CD14-positive monocyte (primary cell): ENCODE measurements around the gene GLT8D1. TPM values are rescaled to one million over a fixed set of nuclear protein-coding genes. Genes with fewer than 3 reads are reported as not detected.
A peak's percentile ranks its signal among the peaks of the same experiment; 100 is the strongest.

ENCODE experiments used
- DNase-seq, 3 donors: peaks; one replicate each; pipeline ENCODE4 v3.0.0-alpha.2; 2011 to 2022
- H2AFZ ChIP-seq: 2 replicates; pipeline ENCODE4 v1.6.0; 2012; ENCODE audit warnings: mild to moderate bottlenecking, low read depth, low read length, inconsistent platforms; ENCODE audit not compliant: insufficient read depth, poor library complexity, severe bottlenecking
- H3K27ac ChIP-seq, 2 donors: 1 replicate in 1 of 2; 2 replicates in 1 of 2; pipeline ENCODE4 v1.5.1; 2012 to 2013; ENCODE audit warnings: low read length in 2 of 2, control low read depth in 1 of 2, inconsistent platforms in 1 of 2, low read depth in 1 of 2, mild to moderate bottlenecking in 1 of 2
- H3K27me3 ChIP-seq, 2 donors: one replicate each; pipeline versions ENCODE4 v1.6.0 to v1.6.1; 2011 to 2013; ENCODE audit warnings: low read length in 2 of 2; ENCODE audit not compliant: control insufficient read depth in 2 of 2, insufficient read depth in 2 of 2
- H3K36me3 ChIP-seq, 2 donors: replicated peaks in 1 of 2; 1 replicate in 1 of 2; 2 replicates in 1 of 2; pipeline versions ENCODE4 v1.5.1 to v1.6.1; 2012 to 2013; ENCODE audit warnings: low read length in 2 of 2, control low read depth in 1 of 2, inconsistent platforms in 1 of 2, mild to moderate bottlenecking in 1 of 2; ENCODE audit not compliant: insufficient read depth in 2 of 2, control insufficient read depth in 1 of 2
- H3K4me1 ChIP-seq, 2 donors: 1 replicate in 1 of 2; 2 replicates in 1 of 2; pipeline versions ENCODE4 v1.5.1 to v1.6.1; 2012 to 2013; ENCODE audit warnings: low read length in 2 of 2, control low read depth in 1 of 2, inconsistent platforms in 1 of 2, mild to moderate bottlenecking in 1 of 2, moderate library complexity in 1 of 2; ENCODE audit not compliant: insufficient read depth in 2 of 2, control insufficient read depth in 1 of 2
- H3K4me2 ChIP-seq: replicated peaks from 2 replicates; pipeline ENCODE3; 2012; ENCODE audit warnings: low read length, moderate library complexity, mild to moderate bottlenecking; ENCODE audit not compliant: poor library complexity, severe bottlenecking; ENCODE audit errors: extremely low read depth
- H3K4me3 ChIP-seq, 3 experiments: fragments of 200-600 bp in 1 of 3; sonication (generic) in 1 of 3; replicated peaks in 1 of 3; 1 replicate in 2 of 3; 2 replicates in 1 of 3; pipeline ENCODE4 v1.5.1; 2011 to 2013; ENCODE audit warnings: low read length in 3 of 3, mild to moderate bottlenecking in 3 of 3, control low read depth in 2 of 3, low read depth in 2 of 3, inconsistent platforms in 1 of 3, moderate library complexity in 1 of 3
- H3K79me2 ChIP-seq: 2 replicates; pipeline ENCODE4 v1.6.0; 2012; ENCODE audit warnings: mild to moderate bottlenecking, control low read depth, inconsistent platforms, low read length, moderate library complexity; ENCODE audit not compliant: insufficient read depth
- H3K9ac ChIP-seq: 2 replicates; pipeline ENCODE4 v1.6.0; 2017; ENCODE audit warnings: low read length, mild to moderate bottlenecking; ENCODE audit not compliant: insufficient read depth, poor library complexity, severe bottlenecking
- H3K9me3 ChIP-seq, 2 donors: replicated peaks in 1 of 2; 1 replicate in 1 of 2; 2 replicates in 1 of 2; pipeline versions ENCODE4 v1.5.1 to v1.6.1; 2012 to 2013; ENCODE audit warnings: low read length in 2 of 2, control low read depth in 1 of 2; ENCODE audit not compliant: control insufficient read depth in 1 of 2, insufficient read depth in 1 of 2
- H4K20me1 ChIP-seq: 2 replicates; pipeline ENCODE4 v1.6.0; 2012; ENCODE audit warnings: mild to moderate bottlenecking, low read length, control low read depth, moderate library complexity; ENCODE audit not compliant: insufficient read depth
- H3K27ac Mint-ChIP-seq, 7 donors: one replicate each; pipeline ENCODE4 v1.8.0; 2020; ENCODE audit warnings: mild to moderate bottlenecking in 7 of 7, mixed read lengths in 7 of 7, moderate library complexity in 6 of 7, inconsistent platforms in 2 of 7
- H3K27me3 Mint-ChIP-seq, 3 donors: one replicate each; pipeline ENCODE4 v1.8.0; 2021 to 2022; ENCODE audit warnings: low read depth in 3 of 3, mild to moderate bottlenecking in 3 of 3, mixed read lengths in 3 of 3, moderate library complexity in 3 of 3, inconsistent platforms in 1 of 3
- H3K36me3 Mint-ChIP-seq, 2 donors: one replicate each; pipeline ENCODE4 v1.8.0; 2020; ENCODE audit warnings: mixed read lengths in 2 of 2, inconsistent platforms in 1 of 2, mild to moderate bottlenecking in 1 of 2
- H3K4me1 Mint-ChIP-seq: one replicate; pipeline ENCODE4 v1.8.0; 2020; ENCODE audit warnings: mild to moderate bottlenecking, mixed read lengths
- H3K4me3 Mint-ChIP-seq, 2 donors: one replicate each; pipeline ENCODE4 v1.8.0; 2020; ENCODE audit warnings: mild to moderate bottlenecking in 2 of 2, mixed read lengths in 2 of 2, moderate library complexity in 1 of 2
- H3K9me3 Mint-ChIP-seq, 7 donors: one replicate each; pipeline ENCODE4 v1.8.0; 2020 to 2022; ENCODE audit warnings: mixed read lengths in 7 of 7, mild to moderate bottlenecking in 6 of 7, moderate library complexity in 6 of 7, inconsistent platforms in 2 of 7
- WGBS: methylation state at CpG from one replicate; pipeline ENCODE4 v1.1.5; 2013; ENCODE audit warnings: missing lambda C conversion rate; ENCODE audit not compliant: insufficient coverage; 5-methylcytosine and 5-hydroxymethylcytosine counted together
- intact Hi-C, 2 donors: fragments of 100-400 bp; cut with micrococcal nuclease; formaldehyde crosslinking; loops; one replicate each; pipeline versions ENCODE4 v1.15.0 to v1.15.1; 2023
- polyA plus RNA-seq, 3 donors: library from polyadenylated mRNA; depleted of rRNA in 1 of 3; unstranded in 2 of 3; stranded (reverse) in 1 of 3; fragments of 300-500 nt in 2 of 3; fragments of >200 nt in 1 of 3; fragmentation: Illumina TruSeq in 2 of 3; gene quantifications; 1 replicate in 2 of 3; 2 replicates in 1 of 3; pipeline ENCODE4 v1.2.3, GENCODE V29; 2012 to 2021
- TF ChIP-seq, protein P1 (sequence below): fragments of 200-600 bp; IDR thresholded peaks from one replicate; pipeline ENCODE4 v1.8.0; 2022; ENCODE audit warnings: antibody characterized with exemption, mild to moderate bottlenecking

The GLT8D1 gene
- polyA plus RNA-seq, 3 donors = 27.3 to 34.8 (median 34.8) TPM

GRCh38 chr3:52697632-52697965, 8.0 kb downstream of the GLT8D1 start:
- peaks cover 51 to 76% of the 10 kb centered on the region in 2 donors for H3K36me3 ChIP-seq
- Mint-ChIP-seq H3K36me3 (peaks cover 59 to 62% of the 10 kb centered on the region in 2 donors), H3K4me3 (no peak overlapping the region)

DNA sequence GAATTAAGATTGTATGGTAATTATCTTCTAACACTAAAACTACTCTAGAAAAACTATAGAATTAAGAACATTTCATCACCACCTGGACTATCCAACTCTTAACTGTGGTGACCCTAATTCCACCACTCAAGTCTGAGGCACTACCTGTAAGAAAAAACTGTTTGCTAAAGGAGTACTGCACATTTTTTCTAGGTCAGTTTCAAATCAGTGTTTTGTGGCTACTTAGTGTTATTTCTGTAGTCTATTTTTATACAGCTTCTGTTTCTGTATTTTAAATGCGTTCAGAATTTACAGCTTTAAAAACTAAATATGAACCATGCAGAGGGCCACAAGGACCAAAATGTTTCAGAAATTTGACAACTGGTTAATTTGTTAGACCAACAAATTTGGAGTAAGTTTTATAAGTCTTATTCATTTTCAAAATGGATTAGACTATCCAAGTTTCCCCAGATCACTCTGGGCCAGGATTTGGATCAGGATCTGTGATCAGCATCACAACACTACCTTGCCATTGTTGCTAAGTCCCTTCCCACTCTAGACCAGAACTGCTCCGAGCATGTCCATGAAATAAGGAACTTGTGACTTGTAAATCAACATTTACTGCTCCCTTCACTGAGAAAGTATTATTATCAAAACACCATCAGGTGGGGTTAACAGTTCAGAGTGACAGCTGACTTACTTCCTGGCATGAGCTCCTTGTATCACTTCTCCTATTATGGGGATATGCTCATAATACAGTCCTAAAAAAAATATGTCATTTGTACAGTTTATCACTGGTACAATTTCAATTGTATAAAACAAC, 8.6 kb downstream of the GLT8D1 start:
- no CpG with 5 or more reads among the region's 2 CpGs for WGBS
- peaks cover 4% of the 10 kb centered on the region for H3K79me2 ChIP-seq
- H3K9ac ChIP-seq = no peak overlapping the region
- H2AFZ ChIP-seq = no peak overlapping the region
- no peaks in the 10 kb centered on the region for H3K27me3 ChIP-seq
- TF ChIP-seq, protein P1, sequence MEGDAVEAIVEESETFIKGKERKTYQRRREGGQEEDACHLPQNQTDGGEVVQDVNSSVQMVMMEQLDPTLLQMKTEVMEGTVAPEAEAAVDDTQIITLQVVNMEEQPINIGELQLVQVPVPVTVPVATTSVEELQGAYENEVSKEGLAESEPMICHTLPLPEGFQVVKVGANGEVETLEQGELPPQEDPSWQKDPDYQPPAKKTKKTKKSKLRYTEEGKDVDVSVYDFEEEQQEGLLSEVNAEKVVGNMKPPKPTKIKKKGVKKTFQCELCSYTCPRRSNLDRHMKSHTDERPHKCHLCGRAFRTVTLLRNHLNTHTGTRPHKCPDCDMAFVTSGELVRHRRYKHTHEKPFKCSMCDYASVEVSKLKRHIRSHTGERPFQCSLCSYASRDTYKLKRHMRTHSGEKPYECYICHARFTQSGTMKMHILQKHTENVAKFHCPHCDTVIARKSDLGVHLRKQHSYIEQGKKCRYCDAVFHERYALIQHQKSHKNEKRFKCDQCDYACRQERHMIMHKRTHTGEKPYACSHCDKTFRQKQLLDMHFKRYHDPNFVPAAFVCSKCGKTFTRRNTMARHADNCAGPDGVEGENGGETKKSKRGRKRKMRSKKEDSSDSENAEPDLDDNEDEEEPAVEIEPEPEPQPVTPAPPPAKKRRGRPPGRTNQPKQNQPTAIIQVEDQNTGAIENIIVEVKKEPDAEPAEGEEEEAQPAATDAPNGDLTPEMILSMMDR = no peak
- no peak overlapping the region for H3K4me3 ChIP-seq
- no peak overlapping the region for H3K4me2 ChIP-seq
- DNase-seq = no peak
- peaks cover 57 to 82% of the 10 kb centered on the region in 2 donors for H3K36me3 ChIP-seq
- H4K20me1 ChIP-seq = peaks cover 3% of the 10 kb centered on the region
- H3K27ac Mint-ChIP-seq = peak overlapping the region in 2 of 7 donors; percentile 35 to 55
- H3K36me3 Mint-ChIP-seq = peaks cover 65 to 67% of the 10 kb centered on the region in 2 donors
- H3K4me1 Mint-ChIP-seq = peaks cover 2% of the 10 kb centered on the region
- peaks cover 0 to 2% (median 0%) of the 10 kb centered on the region in 3 donors for H3K27me3 Mint-ChIP-seq
- H3K9me3 ChIP-seq = no peaks in the 10 kb centered on the region
- peak overlapping the region in 1 of 2 donors; percentile 51 for H3K27ac ChIP-seq
- intact Hi-C loops = no loop called here
- no peaks in the 10 kb centered on the region for H3K4me1 ChIP-seq
- no peaks in the 10 kb centered on the region for H3K9me3 Mint-ChIP-seq
- no peak overlapping the region for H3K4me3 Mint-ChIP-seq

More at GRCh38 chr3:52697632-52697965, 8.0 kb downstream of the GLT8D1 start:
- Histone ChIP-seq H3K9me3 (no peaks in the 10 kb centered on the region), H3K27me3 (no peaks in the 10 kb centered on the region), H3K4me2 (no peak overlapping the region), H3K9ac (no peak overlapping the region), H3K79me2 (peaks cover 9% of the 10 kb centered on the region), H4K20me1 (peaks cover 3% of the 10 kb centered on the region), H3K4me1 (no peaks in the 10 kb centered on the region), H3K27ac (peak overlapping the region in 1 of 2 donors; percentile 51), H3K4me3 (no peak overlapping the region), H2AFZ (no peak overlapping the region)
- no peak for DNase-seq
- intact Hi-C loops = no loop called here
- Mint-ChIP-seq H3K4me1 (peaks cover 2% of the 10 kb centered on the region), H3K9me3 (no peaks in the 10 kb centered on the region), H3K27me3 (peaks cover 0 to 2% (median 0%) of the 10 kb centered on the region in 3 donors), H3K27ac (peak overlapping the region in 2 of 7 donors; percentile 35 to 55)
- no CpG with 5 or more reads among the region's 4 CpGs for WGBS
- TF ChIP-seq, protein P1 = no peak
